Esophagus muscularis mucosa (tissue), 4 donors: Measurements from ENCODE around the gene RBMS1. TPM values are rescaled to one million over a fixed set of nuclear protein-coding genes. Genes with fewer than 3 reads are reported as not detected.

Experiments
- DNase-seq: peaks from one replicate; pipeline ENCODE4 v3.0.0-alpha.2; 2017; ENCODE audit errors: extremely low spot score
- H3K27ac ChIP-seq, 4 donors: fragments of 200-600 bp; sonication (generic); replicated peaks in 1 of 4; 1 replicate in 3 of 4; 2 replicates in 1 of 4; pipeline ENCODE4 v1.5.1; 2016 to 2019; ENCODE audit warnings: mild to moderate bottlenecking in 1 of 4
- H3K27me3 ChIP-seq, 4 donors: fragments of 200-600 bp; sonication (generic); one replicate each; pipeline versions ENCODE4 v1.5.1 to v1.6.0; 2016 to 2019
- H3K36me3 ChIP-seq, 4 donors: fragments of 200-600 bp; sonication (generic); one replicate each; pipeline ENCODE4 v1.5.1; 2016 to 2019
- H3K4me1 ChIP-seq, 4 donors: fragments of 200-600 bp; sonication (generic); one replicate each; pipeline ENCODE4 v1.5.1; 2016 to 2019
- H3K4me3 ChIP-seq, 4 donors: fragments of 200-600 bp; sonication (generic); 1 replicate in 2 of 4; 2 replicates in 2 of 4; pipeline ENCODE4 v1.5.1; 2016 to 2019; ENCODE audit warnings: mild to moderate bottlenecking in 4 of 4, moderate library complexity in 1 of 4
- H3K9me3 ChIP-seq, 4 donors: fragments of 200-600 bp; sonication (generic); 1 replicate in 3 of 4; 2 replicates in 1 of 4; pipeline ENCODE4 v1.5.1; 2016 to 2019
- CTCF ChIP-seq, 3 experiments: fragments of 200-600 bp in 2 of 3; fragments of 450-650 bp in 1 of 3; sonication (generic) in 2 of 3; IDR thresholded peaks; one replicate each; pipeline ENCODE4 v1.5.1; 2017 to 2019; ENCODE audit warnings: antibody characterized with exemption in 3 of 3, mild to moderate bottlenecking in 2 of 3, moderate library complexity in 1 of 3
- EP300 ChIP-seq: sonication (generic); formaldehyde crosslinking; IDR thresholded peaks from one replicate; pipeline ENCODE4 v1.6.1; 2017; ENCODE audit warnings: antibody characterized with exemption
- POLR2A ChIP-seq: fragments of 450-650 bp; IDR thresholded peaks from one replicate; pipeline ENCODE4 v1.6.1; 2017; ENCODE audit warnings: antibody characterized with exemption, moderate library complexity, mild to moderate bottlenecking, low read depth
- POLR2AphosphoS5 ChIP-seq, 2 donors: sonication (generic); formaldehyde crosslinking; IDR thresholded peaks; one replicate each; pipeline ENCODE4 v1.6.1; 2017; ENCODE audit warnings: antibody characterized with exemption in 2 of 2
- WGBS: methylation state at CpG from one replicate; pipeline ENCODE4 v1.1.5; 2018; 5-methylcytosine and 5-hydroxymethylcytosine counted together
- intact Hi-C: fragments of 100-400 bp; cut with DNase I; formaldehyde crosslinking; loops from one replicate; pipeline ENCODE4 v1.15.1; 2023
- total RNA-seq, 4 donors: library from RNA; depleted of rRNA; stranded (reverse); fragments of >200 nt; gene quantifications; one replicate each; pipeline versions ENCODE4 v1.1.0 to v1.2.1, GENCODE V29; 2016

RBMS1 gene
- total RNA-seq, 4 donors from 2014 or later, result 86.8 to 116 (median 93.1) TPM

GRCh38 chr2:160246356-160246755 lies 247.3 kb downstream of the RBMS1 start:
- no peak overlapping the region for H3K27ac ChIP-seq
- peaks cover 22 to 29% (median 23%) of the 10 kb centered on the region in 4 donors for H3K4me1 ChIP-seq
- intact Hi-C loops, result no loop called here
- no peaks in the 10 kb centered on the region for H3K27me3 ChIP-seq
- no peaks in the 10 kb centered on the region for H3K9me3 ChIP-seq
- no peak overlapping the region for H3K4me3 ChIP-seq
- 82% methylated on average over 2 of the region's 2 CpGs for WGBS
- no peak for TF ChIP-seq POLR2AphosphoS5 (IDR thresholded peaks at IDR 0.05)
- no peak for TF ChIP-seq POLR2A
- TF ChIP-seq CTCF (IDR thresholded peaks at IDR 0.05), result no peak
- TF ChIP-seq EP300, result no peak
- DNase-seq, result no peak
- H3K36me3 ChIP-seq, result no peaks in the 10 kb centered on the region

GRCh38 chr2:160245614-160246155 lies 247.9 kb downstream of the RBMS1 start:
- no peaks in the 10 kb centered on the region for H3K27me3 ChIP-seq
- H3K4me3 ChIP-seq, result no peak overlapping the region
- peaks cover 21 to 29% (median 23%) of the 10 kb centered on the region in 4 donors for H3K4me1 ChIP-seq
- intact Hi-C loops, result no loop called here
- TF ChIP-seq EP300, result no peak
- no peak for TF ChIP-seq POLR2A
- TF ChIP-seq POLR2AphosphoS5 (IDR thresholded peaks at IDR 0.05), result no peak
- TF ChIP-seq CTCF (IDR thresholded peaks at IDR 0.05), result no peak
- H3K9me3 ChIP-seq, result no peaks in the 10 kb centered on the region
- DNase-seq, result no peak
- H3K36me3 ChIP-seq, result no peaks in the 10 kb centered on the region
- H3K27ac ChIP-seq, result no peak overlapping the region
- 96% methylated on average over 5 of the region's 5 CpGs for WGBS

- no peak for DNase-seq
- 59% methylated on average over 3 of the region's 3 CpGs for WGBS
- Histone ChIP-seq H3K4me1 (peaks cover 21 to 29% (median 23%) of the 10 kb centered on the region in 4 donors), H3K27me3 (no peaks in the 10 kb centered on the region), H3K27ac (peak overlapping the region in 3 of 4 donors; percentile 5 to 51 (median 13)), H3K9me3 (no peaks in the 10 kb centered on the region), H3K36me3 (no peaks in the 10 kb centered on the region), H3K4me3 (no peak overlapping the region)
- no peak for TF ChIP-seq POLR2A
- no peak for TF ChIP-seq EP300
- TF ChIP-seq CTCF (IDR thresholded peaks at IDR 0.05), result no peak
- TF ChIP-seq POLR2AphosphoS5 (IDR thresholded peaks at IDR 0.05), result no peak
- intact Hi-C loops, result no loop called here
Measured at GRCh38 chr2:160242893-160243564, 250.6 kb downstream of the RBMS1 start.

- Histone ChIP-seq H3K27me3 (no peaks in the 10 kb centered on the region), H3K4me1 (peaks cover 21 to 23% (median 23%) of the 10 kb centered on the region in 4 donors), H3K9me3 (no peaks in the 10 kb centered on the region), H3K27ac (peak overlapping the region in 1 of 4 donors; percentile 51), H3K4me3 (no peak overlapping the region), H3K36me3 (no peaks in the 10 kb centered on the region)
- TF ChIP-seq POLR2AphosphoS5 (IDR thresholded peaks at IDR 0.05) (peak in 1 of 2 donors; percentile 17), EP300 (no peak), CTCF (IDR thresholded peaks at IDR 0.05) (no peak)
- 60% methylated on average over 4 of the region's 4 CpGs for WGBS
- DNase-seq, result no peak
- intact Hi-C loops, result no loop called here
Measured at GRCh38 chr2:160241251-160242137, 252.1 kb downstream of the RBMS1 start.
